ENCODE results near the gene PSME2. TPM values are rescaled to one million over a fixed set of nuclear protein-coding genes. Genes with fewer than 3 reads are reported as not detected.

PSME2 gene
- total and polyA plus RNA-seq, 2 of the 13 experiments (the other 11 are each of a cell fraction or from before 2014, with no cell fraction given) = 332 to 716 TPM

DNA sequence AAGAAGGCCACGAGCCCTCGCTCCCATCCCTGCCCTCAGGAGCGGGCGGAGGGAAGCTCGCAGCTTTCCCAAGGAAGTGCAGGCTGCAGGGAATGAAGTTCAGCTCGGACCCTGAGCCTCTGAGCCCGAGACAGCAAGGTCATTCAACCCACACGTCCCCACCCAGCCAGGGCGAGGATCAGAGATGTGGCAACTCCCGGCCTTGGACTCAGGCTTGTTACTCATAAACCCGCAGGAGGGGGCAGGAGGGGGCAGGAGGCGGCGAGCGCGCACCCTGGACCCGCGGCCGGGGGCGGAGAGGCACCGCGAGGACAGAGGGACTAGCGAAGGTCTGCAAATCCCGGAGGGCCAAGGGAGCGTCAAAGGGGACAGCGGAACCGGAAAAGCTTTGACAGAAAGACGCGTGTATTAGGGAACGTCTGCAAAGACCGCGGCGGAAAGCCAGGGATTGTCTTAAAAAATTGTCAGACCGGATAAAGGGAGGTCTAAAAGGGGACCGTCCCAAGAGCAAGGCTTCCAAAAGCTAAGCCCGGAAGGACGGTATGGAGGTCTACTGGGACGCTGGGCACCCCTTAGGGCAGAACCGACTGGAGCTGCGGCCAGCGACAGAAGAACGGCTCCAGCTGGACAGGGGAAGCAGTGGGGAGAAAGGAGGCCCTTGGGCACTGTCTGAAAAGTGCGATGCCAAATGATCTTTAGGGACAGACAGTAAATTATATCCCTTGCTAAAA is 32.4 kb downstream of the PSME2 start (continued):
- TF ChIP-seq, protein P1, sequence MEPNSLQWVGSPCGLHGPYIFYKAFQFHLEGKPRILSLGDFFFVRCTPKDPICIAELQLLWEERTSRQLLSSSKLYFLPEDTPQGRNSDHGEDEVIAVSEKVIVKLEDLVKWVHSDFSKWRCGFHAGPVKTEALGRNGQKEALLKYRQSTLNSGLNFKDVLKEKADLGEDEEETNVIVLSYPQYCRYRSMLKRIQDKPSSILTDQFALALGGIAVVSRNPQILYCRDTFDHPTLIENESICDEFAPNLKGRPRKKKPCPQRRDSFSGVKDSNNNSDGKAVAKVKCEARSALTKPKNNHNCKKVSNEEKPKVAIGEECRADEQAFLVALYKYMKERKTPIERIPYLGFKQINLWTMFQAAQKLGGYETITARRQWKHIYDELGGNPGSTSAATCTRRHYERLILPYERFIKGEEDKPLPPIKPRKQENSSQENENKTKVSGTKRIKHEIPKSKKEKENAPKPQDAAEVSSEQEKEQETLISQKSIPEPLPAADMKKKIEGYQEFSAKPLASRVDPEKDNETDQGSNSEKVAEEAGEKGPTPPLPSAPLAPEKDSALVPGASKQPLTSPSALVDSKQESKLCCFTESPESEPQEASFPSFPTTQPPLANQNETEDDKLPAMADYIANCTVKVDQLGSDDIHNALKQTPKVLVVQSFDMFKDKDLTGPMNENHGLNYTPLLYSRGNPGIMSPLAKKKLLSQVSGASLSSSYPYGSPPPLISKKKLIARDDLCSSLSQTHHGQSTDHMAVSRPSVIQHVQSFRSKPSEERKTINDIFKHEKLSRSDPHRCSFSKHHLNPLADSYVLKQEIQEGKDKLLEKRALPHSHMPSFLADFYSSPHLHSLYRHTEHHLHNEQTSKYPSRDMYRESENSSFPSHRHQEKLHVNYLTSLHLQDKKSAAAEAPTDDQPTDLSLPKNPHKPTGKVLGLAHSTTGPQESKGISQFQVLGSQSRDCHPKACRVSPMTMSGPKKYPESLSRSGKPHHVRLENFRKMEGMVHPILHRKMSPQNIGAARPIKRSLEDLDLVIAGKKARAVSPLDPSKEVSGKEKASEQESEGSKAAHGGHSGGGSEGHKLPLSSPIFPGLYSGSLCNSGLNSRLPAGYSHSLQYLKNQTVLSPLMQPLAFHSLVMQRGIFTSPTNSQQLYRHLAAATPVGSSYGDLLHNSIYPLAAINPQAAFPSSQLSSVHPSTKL (CRISPR knock-in tag; IDR thresholded peaks at IDR 0.05) = peak; percentile 99
- peak; percentile 98 for TF ChIP-seq ZSCAN21 (CRISPR knock-in tag; IDR thresholded peaks at IDR 0.05; ENCODE audit: borderline replicate concordance)
- TF ChIP-seq, protein P2, sequence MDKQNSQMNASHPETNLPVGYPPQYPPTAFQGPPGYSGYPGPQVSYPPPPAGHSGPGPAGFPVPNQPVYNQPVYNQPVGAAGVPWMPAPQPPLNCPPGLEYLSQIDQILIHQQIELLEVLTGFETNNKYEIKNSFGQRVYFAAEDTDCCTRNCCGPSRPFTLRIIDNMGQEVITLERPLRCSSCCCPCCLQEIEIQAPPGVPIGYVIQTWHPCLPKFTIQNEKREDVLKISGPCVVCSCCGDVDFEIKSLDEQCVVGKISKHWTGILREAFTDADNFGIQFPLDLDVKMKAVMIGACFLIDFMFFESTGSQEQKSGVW (CRISPR knock-in tag; IDR thresholded peaks at IDR 0.05; ENCODE audit: borderline replicate concordance) = no peak
- peak; percentile 90 for TF ChIP-seq TAF1 (CRISPR knock-in tag; IDR thresholded peaks at IDR 0.05)
- no peak; the same call in none of the 2 replicates for TF ChIP-seq CENPT (CRISPR knock-in tag; IDR thresholded peaks at IDR 0.05; ENCODE audit: low read depth)
- TF ChIP-seq KLF16 (CRISPR knock-in tag; IDR thresholded peaks at IDR 0.05) = peak in 1 of 2 experiments; percentile 99; a peak in 2 of 4 replicates
- TF ChIP-seq ADNP (CRISPR knock-in tag; IDR thresholded peaks at IDR 0.05) = peak; percentile 97
- TF ChIP-seq ZBTB7B (CRISPR knock-in tag; IDR thresholded peaks at IDR 0.05) = peak; percentile 99
- peak; percentile 92 for TF ChIP-seq ZNF563 (CRISPR knock-in tag; IDR thresholded peaks at IDR 0.05)
- no peak; the same call in 1 of the 2 replicates for TF ChIP-seq KLF13 (CRISPR knock-in tag; IDR thresholded peaks at IDR 0.05)
- TF ChIP-seq SALL2 (CRISPR knock-in tag; IDR thresholded peaks at IDR 0.05) = peak; percentile 99
- TF ChIP-seq PITX1 (CRISPR knock-in tag; IDR thresholded peaks at IDR 0.05) = peak; percentile 99
- TF ChIP-seq ZSCAN29 (CRISPR knock-in tag; conservative IDR thresholded peaks at IDR 0.05) = peak; percentile 99
- TF ChIP-seq, protein P3, sequence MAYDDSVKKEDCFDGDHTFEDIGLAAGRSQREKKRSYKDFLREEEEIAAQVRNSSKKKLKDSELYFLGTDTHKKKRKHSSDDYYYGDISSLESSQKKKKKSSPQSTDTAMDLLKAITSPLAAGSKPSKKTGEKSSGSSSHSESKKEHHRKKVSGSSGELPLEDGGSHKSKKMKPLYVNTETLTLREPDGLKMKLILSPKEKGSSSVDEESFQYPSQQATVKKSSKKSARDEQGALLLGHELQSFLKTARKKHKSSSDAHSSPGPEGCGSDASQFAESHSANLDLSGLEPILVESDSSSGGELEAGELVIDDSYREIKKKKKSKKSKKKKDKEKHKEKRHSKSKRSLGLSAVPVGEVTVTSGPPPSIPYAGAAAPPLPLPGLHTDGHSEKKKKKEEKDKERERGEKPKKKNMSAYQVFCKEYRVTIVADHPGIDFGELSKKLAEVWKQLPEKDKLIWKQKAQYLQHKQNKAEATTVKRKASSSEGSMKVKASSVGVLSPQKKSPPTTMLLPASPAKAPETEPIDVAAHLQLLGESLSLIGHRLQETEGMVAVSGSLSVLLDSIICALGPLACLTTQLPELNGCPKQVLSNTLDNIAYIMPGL (CRISPR knock-in tag; IDR thresholded peaks at IDR 0.05; ENCODE audit: borderline replicate concordance in 1 of 2, low read depth in 1 of 2) = peak; percentile 97
- TF ChIP-seq ZSCAN22 (CRISPR knock-in tag; IDR thresholded peaks at IDR 0.05) = no peak; the same call in 1 of the 2 replicates
- peak; percentile 75 for TF ChIP-seq ATAD3A (CRISPR knock-in tag; IDR thresholded peaks at IDR 0.05)
- peak; percentile 99 for TF ChIP-seq SAP130 (CRISPR knock-in tag; IDR thresholded peaks at IDR 0.05; ENCODE audit: low read depth)
- TF ChIP-seq KMT2A (CRISPR knock-in tag; IDR thresholded peaks at IDR 0.05) = peak; percentile 99
- TF ChIP-seq MAFG (CRISPR knock-in tag; IDR thresholded peaks at IDR 0.05) = no peak
- TF ChIP-seq, protein P4, sequence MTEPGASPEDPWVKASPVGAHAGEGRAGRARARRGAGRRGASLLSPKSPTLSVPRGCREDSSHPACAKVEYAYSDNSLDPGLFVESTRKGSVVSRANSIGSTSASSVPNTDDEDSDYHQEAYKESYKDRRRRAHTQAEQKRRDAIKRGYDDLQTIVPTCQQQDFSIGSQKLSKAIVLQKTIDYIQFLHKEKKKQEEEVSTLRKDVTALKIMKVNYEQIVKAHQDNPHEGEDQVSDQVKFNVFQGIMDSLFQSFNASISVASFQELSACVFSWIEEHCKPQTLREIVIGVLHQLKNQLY (CRISPR knock-in tag; IDR thresholded peaks at IDR 0.05) = peak; percentile 96
- peak; percentile 14 for TF ChIP-seq HNRNPLL (IDR thresholded peaks at IDR 0.05; ENCODE audit: low read depth, low read length, poor library complexity, severe bottlenecking)
